Fibroblast of lung (primary cell): ENCODE measurements around the gene RIT2. TPM values are rescaled to one million over a fixed set of nuclear protein-coding genes. Genes with fewer than 3 reads are reported as not detected.

Experiments used
- DNase-seq, 2 donors: peaks; one replicate each; pipeline versions ENCODE4 v3.0.0 to v3.0.0-alpha.2; 2010; ENCODE audit warnings: low read depth in 2 of 2
- H2AFZ ChIP-seq: 2 replicates; pipeline ENCODE4 v1.5.1; 2012; ENCODE audit warnings: low read length, control low read depth, inconsistent platforms
- H3K27ac ChIP-seq: 2 replicates; pipeline ENCODE4 v1.5.1; 2011; ENCODE audit warnings: low read length, control low read depth; ENCODE audit not compliant: insufficient read depth
- H3K27me3 ChIP-seq: 2 replicates; pipeline ENCODE4 v1.5.1; 2011; ENCODE audit warnings: mild to moderate bottlenecking, low read length; ENCODE audit not compliant: control insufficient read depth, insufficient read depth
- H3K36me3 ChIP-seq: 2 replicates; pipeline ENCODE4 v1.5.1; 2011; ENCODE audit warnings: low read length; ENCODE audit not compliant: control insufficient read depth, insufficient read depth
- H3K4me1 ChIP-seq: 2 replicates; pipeline ENCODE4 v1.5.1; 2011; ENCODE audit warnings: low read length; ENCODE audit not compliant: control insufficient read depth, insufficient read depth; ENCODE audit errors: extremely low read depth
- H3K4me2 ChIP-seq: 2 replicates; pipeline ENCODE4 v1.5.1; 2011; ENCODE audit warnings: low read length, control low read depth; ENCODE audit not compliant: insufficient read depth; ENCODE audit errors: extremely low read depth
- H3K4me3 ChIP-seq, 4 experiments: fragments of 200-600 bp in 1 of 4; sonication (generic) in 1 of 4; replicated peaks in 1 of 4; 2 replicates each; pipeline ENCODE4 v1.5.1; 2011 to 2016; ENCODE audit warnings: low read length in 4 of 4, low read depth in 3 of 4, mild to moderate bottlenecking in 3 of 4, control low read depth in 2 of 4, inconsistent platforms in 1 of 4, mixed read lengths in 1 of 4; ENCODE audit not compliant: insufficient read depth in 1 of 4; ENCODE audit errors: control extremely low read depth in 1 of 4
- H3K79me2 ChIP-seq: 2 replicates; pipeline ENCODE4 v1.5.1; 2012; ENCODE audit warnings: mild to moderate bottlenecking, low read length, inconsistent platforms; ENCODE audit not compliant: control insufficient read depth, insufficient read depth
- H3K9ac ChIP-seq: 2 replicates; pipeline ENCODE4 v1.5.1; 2011; ENCODE audit warnings: mild to moderate bottlenecking, low read length, control low read depth; ENCODE audit not compliant: insufficient read depth
- H3K9me3 ChIP-seq: 2 replicates; pipeline ENCODE4 v1.5.1; 2012; ENCODE audit warnings: low read depth, low read length; ENCODE audit not compliant: control insufficient read depth, insufficient read depth
- H4K20me1 ChIP-seq: 2 replicates; pipeline ENCODE4 v1.5.1; 2011; ENCODE audit warnings: low read length; ENCODE audit not compliant: control insufficient read depth, insufficient read depth; ENCODE audit errors: extremely low read depth
- CTCF ChIP-seq, 2 donors: IDR thresholded peaks in 1 of 2; conservative IDR thresholded peaks in 1 of 2; 1 replicate in 1 of 2; 2 replicates in 1 of 2; pipeline ENCODE4 v1.5.1; 2011 to 2012; ENCODE audit warnings: low read length in 2 of 2, control low read depth in 1 of 2, inconsistent platforms in 1 of 2, low read depth in 1 of 2, mild to moderate bottlenecking in 1 of 2
- EZH2 ChIP-seq: IDR thresholded peaks from 2 replicates; pipeline ENCODE4 v1.5.1; 2012; ENCODE audit warnings: low read length, control low read depth, mild to moderate bottlenecking; ENCODE audit errors: missing control alignments
- polyA plus RNA-seq, 2 donors: library from polyadenylated mRNA; depleted of rRNA in 1 of 2; stranded (reverse) in 1 of 2; unstranded in 1 of 2; fragments of >200 nt; gene quantifications; 2 replicates each; pipeline ENCODE4 v1.2.1, GENCODE V29; 2011 to 2012; ENCODE audit warnings: missing spikeins in 1 of 2
- total RNA-seq: library from RNA; depleted of rRNA; stranded (reverse); fragments of >200 nt; gene quantifications from 2 replicates; pipeline ENCODE4 v1.2.1, GENCODE V29; 2014

Gene RIT2
- total and polyA plus RNA-seq, 2 donors (not counting 1 experiment from before 2014, with no cell fraction given), result not detected

DNA sequence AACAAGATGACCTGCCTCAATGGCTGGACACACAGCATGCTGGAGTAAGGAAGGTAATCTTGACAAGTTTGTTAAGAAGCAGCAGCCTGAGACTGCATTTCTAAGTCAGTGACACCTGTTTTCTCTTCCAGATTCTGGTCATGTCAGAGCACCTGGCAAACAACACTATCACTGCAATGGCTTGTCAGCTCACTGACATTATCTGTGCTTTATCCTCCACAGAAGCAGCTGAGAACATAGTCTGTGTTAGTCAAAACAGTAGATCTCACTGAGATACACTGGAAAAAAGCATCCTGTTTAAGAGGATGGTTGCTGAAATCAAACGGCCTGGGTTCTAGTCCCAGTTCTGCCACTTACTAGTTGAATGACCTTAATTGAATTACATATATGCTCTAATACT is 355.2 kb downstream of the RIT2 start:
- H3K9ac ChIP-seq, result no peak overlapping the region
- no peaks in the 10 kb centered on the region for H4K20me1 ChIP-seq
- H3K4me1 ChIP-seq, result no peaks in the 10 kb centered on the region
- no peaks in the 10 kb centered on the region for H3K36me3 ChIP-seq
- no peak overlapping the region for H3K4me3 ChIP-seq
- DNase-seq, result no peak
- H3K27me3 ChIP-seq, result no peaks in the 10 kb centered on the region
- TF ChIP-seq EZH2 (no peak), CTCF (conservative IDR thresholded peaks at IDR 0.05 in 1 of 2, IDR thresholded peaks at IDR 0.05 in 1 of 2; ENCODE audit: low read depth in 1 of 2, low read length in 2 of 2) (no peak)
- H3K27ac ChIP-seq, result no peak overlapping the region
- H3K4me2 ChIP-seq, result no peak overlapping the region
- H3K9me3 ChIP-seq, result no peaks in the 10 kb centered on the region
- H2AFZ ChIP-seq, result no peak overlapping the region
- no peaks in the 10 kb centered on the region for H3K79me2 ChIP-seq

GRCh38 chr18:42758852-42759251 is 356.6 kb downstream of the RIT2 start:
- Histone ChIP-seq H3K36me3 (no peaks in the 10 kb centered on the region), H3K4me2 (no peak overlapping the region), H3K4me1 (no peaks in the 10 kb centered on the region), H2AFZ (no peak overlapping the region), H3K9ac (no peak overlapping the region), H3K27ac (no peak overlapping the region), H3K27me3 (no peaks in the 10 kb centered on the region), H4K20me1 (no peaks in the 10 kb centered on the region), H3K9me3 (no peaks in the 10 kb centered on the region), H3K79me2 (no peaks in the 10 kb centered on the region), H3K4me3 (no peak overlapping the region)
- no peak for TF ChIP-seq EZH2
- no peak for TF ChIP-seq CTCF (conservative IDR thresholded peaks at IDR 0.05 in 1 of 2, IDR thresholded peaks at IDR 0.05 in 1 of 2; ENCODE audit: low read depth in 1 of 2, low read length in 2 of 2)
- peak; percentile 1 to 50 for DNase-seq

DNA sequence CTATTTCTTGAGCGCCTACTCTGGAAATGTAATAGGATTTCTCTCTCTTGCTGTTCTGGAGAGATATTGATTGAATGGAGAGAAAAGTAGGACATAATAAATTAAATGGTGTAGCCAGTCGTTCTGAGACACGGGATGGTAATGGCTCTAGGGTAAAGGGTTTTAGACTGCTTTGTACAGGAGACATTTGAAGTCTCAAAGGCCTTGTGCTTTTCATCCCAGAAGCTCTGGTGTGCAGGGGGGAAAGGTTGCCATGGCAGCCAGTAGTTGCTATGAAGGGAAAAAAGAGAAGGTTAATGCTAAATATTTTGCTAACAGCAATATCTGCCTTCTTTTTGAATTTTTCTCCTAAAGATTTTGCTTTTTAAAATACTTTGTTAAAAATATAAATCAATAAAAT is 359.3 kb downstream of the RIT2 start:
- no peaks in the 10 kb centered on the region for H3K36me3 ChIP-seq
- no peaks in the 10 kb centered on the region for H4K20me1 ChIP-seq
- H3K27me3 ChIP-seq, result no peaks in the 10 kb centered on the region
- no peak overlapping the region for H3K4me3 ChIP-seq
- TF ChIP-seq EZH2 (no peak), CTCF (conservative IDR thresholded peaks at IDR 0.05 in 1 of 2, IDR thresholded peaks at IDR 0.05 in 1 of 2; ENCODE audit: low read depth in 1 of 2, low read length in 2 of 2) (no peak)
- no peak overlapping the region for H3K27ac ChIP-seq
- H3K4me2 ChIP-seq, result no peak overlapping the region
- DNase-seq, result no peak
- H3K4me1 ChIP-seq, result no peaks in the 10 kb centered on the region
- H2AFZ ChIP-seq, result no peak overlapping the region
- no peaks in the 10 kb centered on the region for H3K79me2 ChIP-seq
- H3K9me3 ChIP-seq, result no peaks in the 10 kb centered on the region
- H3K9ac ChIP-seq, result no peak overlapping the region
